Mesothelial cell of epicardium (in vitro differentiated cells): ENCODE results near the gene NCR2. TPM values are rescaled to one million over a fixed set of nuclear protein-coding genes. Genes with fewer than 3 reads are reported as not detected.

Source experiments
- DNase-seq, 2 experiments: peaks; one replicate each; pipeline ENCODE4 v3.0.0; 2021; ENCODE audit warnings: low spot score in 2 of 2; ENCODE audit not compliant: unreplicated experiment in 2 of 2
- H3K27ac Mint-ChIP-seq: 2 replicates; pipeline ENCODE4 v1.8.0; 2021; ENCODE audit warnings: mixed read lengths
- H3K27me3 Mint-ChIP-seq: 2 replicates; pipeline ENCODE4 v1.8.0; 2021; ENCODE audit warnings: low read depth, mixed read lengths
- H3K36me3 Mint-ChIP-seq: 2 replicates; pipeline ENCODE4 v1.8.0; 2021; ENCODE audit warnings: mixed read lengths
- H3K4me1 Mint-ChIP-seq: 2 replicates; pipeline ENCODE4 v1.8.0; 2021; ENCODE audit warnings: mixed read lengths
- H3K4me3 Mint-ChIP-seq: 2 replicates; pipeline ENCODE4 v1.8.0; 2021; ENCODE audit warnings: mild to moderate bottlenecking, moderate library complexity, mixed read lengths
- H3K9me3 Mint-ChIP-seq: 2 replicates; pipeline ENCODE4 v1.8.0; 2021; ENCODE audit warnings: mixed read lengths
- CTCF ChIP-seq: fragments of 200-600 bp; sonication (generic); IDR thresholded peaks from one replicate; pipeline ENCODE4 v1.5.0; 2021; ENCODE audit warnings: antibody characterized with exemption; ENCODE audit not compliant: unreplicated experiment
- total RNA-seq: library from RNA; stranded (reverse); gene quantifications from 3 replicates; pipeline ENCODE4 v1.2.1, GENCODE V29; 2021

NCR2 gene
- total RNA-seq, 1 donor from 2014 or later, result not detected

GRCh38 chr6:41346441-41346840, 11.0 kb downstream of the NCR2 start:
- TF ChIP-seq CTCF, result no peak
- Mint-ChIP-seq H3K4me3 (no peak overlapping the region), H3K9me3 (peaks cover 9% of the 10 kb centered on the region), H3K36me3 (no peaks in the 10 kb centered on the region), H3K27ac (no peak overlapping the region), H3K27me3 (peaks cover 76% of the 10 kb centered on the region), H3K4me1 (peaks cover 8% of the 10 kb centered on the region)
- no peak for DNase-seq

- TF ChIP-seq CTCF, result no peak
- Mint-ChIP-seq H3K27me3 (peaks cover 69% of the 10 kb centered on the region), H3K9me3 (peaks cover 9% of the 10 kb centered on the region), H3K4me3 (no peak overlapping the region), H3K4me1 (peaks cover 3% of the 10 kb centered on the region), H3K27ac (no peak overlapping the region), H3K36me3 (no peaks in the 10 kb centered on the region)
- peak in 1 of 2 experiments; percentile 25 for DNase-seq
Observed at GRCh38 chr6:41347378-41348050, 12.1 kb downstream of the NCR2 start.

- H3K9me3 Mint-ChIP-seq, result peaks cover 9% of the 10 kb centered on the region
- H3K27me3 Mint-ChIP-seq, result peaks cover 73% of the 10 kb centered on the region
- no peak overlapping the region for H3K4me3 Mint-ChIP-seq
- no peak for TF ChIP-seq CTCF
- no peak overlapping the region for H3K27ac Mint-ChIP-seq
- peaks cover 3% of the 10 kb centered on the region for H3K4me1 Mint-ChIP-seq
- no peak for DNase-seq
- no peaks in the 10 kb centered on the region for H3K36me3 Mint-ChIP-seq
Observed at GRCh38 chr6:41348934-41349333, 13.5 kb downstream of the NCR2 start.

GRCh38 chr6:41352396-41352795, 17.0 kb downstream of the NCR2 start:
- TF ChIP-seq CTCF, result no peak
- peaks cover 9% of the 10 kb centered on the region for H3K9me3 Mint-ChIP-seq
- no peaks in the 10 kb centered on the region for H3K4me1 Mint-ChIP-seq
- peaks cover 69% of the 10 kb centered on the region for H3K27me3 Mint-ChIP-seq
- peak in 1 of 2 experiments; percentile 37 for DNase-seq
- H3K4me3 Mint-ChIP-seq, result no peak overlapping the region
- no peak overlapping the region for H3K27ac Mint-ChIP-seq
- no peaks in the 10 kb centered on the region for H3K36me3 Mint-ChIP-seq

- H3K27me3 Mint-ChIP-seq, result peaks cover 67% of the 10 kb centered on the region
- H3K27ac Mint-ChIP-seq, result no peak overlapping the region
Observed at GRCh38 chr6:41352907-41353306, 17.5 kb downstream of the NCR2 start.

More at GRCh38 chr6:41352907-41353306, 17.5 kb downstream of the NCR2 start:
- DNase-seq, result peak in 1 of 2 experiments; percentile 26
- H3K36me3 Mint-ChIP-seq, result no peaks in the 10 kb centered on the region
- H3K4me3 Mint-ChIP-seq, result no peak overlapping the region
- peaks cover 9% of the 10 kb centered on the region for H3K9me3 Mint-ChIP-seq
- no peak for TF ChIP-seq CTCF
- H3K4me1 Mint-ChIP-seq, result no peaks in the 10 kb centered on the region
